ENCODE results near the gene CHST13. TPM values are rescaled to one million over a fixed set of nuclear protein-coding genes. Genes with fewer than 3 reads are reported as not detected.

CHST13 gene
- total RNA-seq, 3 donors from 2014 or later (not counting 1 experiment from before 2014, with no cell fraction given) = 0.19 to 0.20 TPM; not detected in 1

GRCh38 chr3:126525091-126525852, 1.3 kb downstream of the CHST13 start:
- no peak for DNase-seq
- H3K4me1 ChIP-seq (ENCODE audit: control insufficient read depth, insufficient read depth, low read length) = peaks cover 24% of the 10 kb centered on the region
- no peak overlapping the region for H3K4me3 Mint-ChIP-seq
- no peaks in the 10 kb centered on the region for H3K36me3 Mint-ChIP-seq
- no peak overlapping the region for H3K27ac Mint-ChIP-seq
- TF ChIP-seq CTCF (IDR thresholded peaks at IDR 0.05) = no peak
- 90% methylated on average over 11 of the region's 12 CpGs for WGBS (ENCODE audit: insufficient coverage)
- H3K36me3 ChIP-seq (ENCODE audit: control insufficient read depth, insufficient read depth, low read length) = no peaks in the 10 kb centered on the region
- intact Hi-C loops (cut with micrococcal nuclease) = loop anchor here (10.0 kb wide), 1 partner anchor 930 kb away; no protein-coding TSS in a partner anchor
- H3K4me1 Mint-ChIP-seq = peaks cover 0 to 6% of the 10 kb centered on the region in 2 donors
- no peak overlapping the region for H3K27ac ChIP-seq (ENCODE audit: low read length)
- H3K9me3 Mint-ChIP-seq = no peaks in the 10 kb centered on the region
- no peak overlapping the region for H3K4me3 ChIP-seq (ENCODE audit: low read length)
- no peaks in the 10 kb centered on the region for H3K9me3 ChIP-seq (ENCODE audit: control insufficient read depth, insufficient read depth, low read length)
- H3K27me3 ChIP-seq (ENCODE audit: control insufficient read depth, insufficient read depth, low read length) = peaks cover 3% of the 10 kb centered on the region
- ATAC-seq = no peak
- peaks cover 0 to 11% of the 10 kb centered on the region in 2 donors for H3K27me3 Mint-ChIP-seq (ENCODE audit: low read depth in 2 of 2)

- peaks cover 0 to 11% of the 10 kb centered on the region in 2 donors for H3K27me3 Mint-ChIP-seq (ENCODE audit: low read depth in 2 of 2)
- H3K27ac Mint-ChIP-seq = no peak overlapping the region
- DNase-seq (no peak), ATAC-seq (no peak)
- TF ChIP-seq CTCF (IDR thresholded peaks at IDR 0.05) = no peak
- no peaks in the 10 kb centered on the region for H3K9me3 Mint-ChIP-seq
- WGBS (ENCODE audit: insufficient coverage) = 88% methylated on average over 8 of the region's 8 CpGs
- H3K27ac ChIP-seq (ENCODE audit: low read length) = no peak overlapping the region
- H3K4me1 ChIP-seq (ENCODE audit: control insufficient read depth, insufficient read depth, low read length) = peaks cover 32% of the 10 kb centered on the region
- no peak overlapping the region for H3K4me3 Mint-ChIP-seq
- peaks cover 0 to 10% of the 10 kb centered on the region in 2 donors for H3K4me1 Mint-ChIP-seq
- H3K36me3 ChIP-seq (ENCODE audit: control insufficient read depth, insufficient read depth, low read length) = no peaks in the 10 kb centered on the region
- H3K9me3 ChIP-seq (ENCODE audit: control insufficient read depth, insufficient read depth, low read length) = no peaks in the 10 kb centered on the region
- no peak overlapping the region for H3K4me3 ChIP-seq (ENCODE audit: low read length)
- H3K36me3 Mint-ChIP-seq = no peaks in the 10 kb centered on the region
- intact Hi-C loops (cut with micrococcal nuclease) = loop anchor here (10.0 kb wide), 1 partner anchor 929 kb away; no protein-coding TSS in a partner anchor
- peaks cover 3% of the 10 kb centered on the region for H3K27me3 ChIP-seq (ENCODE audit: control insufficient read depth, insufficient read depth, low read length)
Observed at GRCh38 chr3:126525853-126526667, 2.1 kb downstream of the CHST13 start.

GRCh38 chr3:126526668-126527005, 2.7 kb downstream of the CHST13 start:
- Histone ChIP-seq H3K36me3 (ENCODE audit: control insufficient read depth, insufficient read depth, low read length) (no peaks in the 10 kb centered on the region), H3K4me1 (ENCODE audit: control insufficient read depth, insufficient read depth, low read length) (peaks cover 32% of the 10 kb centered on the region), H3K27me3 (ENCODE audit: control insufficient read depth, insufficient read depth, low read length) (peaks cover 3% of the 10 kb centered on the region), H3K4me3 (ENCODE audit: low read length) (no peak overlapping the region), H3K9me3 (ENCODE audit: control insufficient read depth, insufficient read depth, low read length) (no peaks in the 10 kb centered on the region), H3K27ac (ENCODE audit: low read length) (no peak overlapping the region)
- Mint-ChIP-seq H3K9me3 (no peaks in the 10 kb centered on the region), H3K36me3 (no peaks in the 10 kb centered on the region), H3K4me3 (no peak overlapping the region), H3K27me3 (ENCODE audit: low read depth in 2 of 2) (peaks cover 0 to 11% of the 10 kb centered on the region in 2 donors), H3K27ac (no peak overlapping the region), H3K4me1 (peaks cover 0 to 10% of the 10 kb centered on the region in 2 donors)
- TF ChIP-seq CTCF (IDR thresholded peaks at IDR 0.05) = no peak
- DNase-seq (no peak), ATAC-seq (no peak)
- WGBS (ENCODE audit: insufficient coverage) = 80% methylated on average over 7 of the region's 7 CpGs
- intact Hi-C loops (cut with micrococcal nuclease) = loop anchor here (10.0 kb wide), 1 partner anchor 928 kb away; no protein-coding TSS in a partner anchor

Data from natural killer cell (primary cell).